GM19025 (cell line): ENCODE data around the gene TMEM41B.
"Not testable (repeated sequence)": the region's sequence is repeated elsewhere in the genome, so short reads cannot be mapped to it uniquely, and the experiment has no call there.

Source experiments
- ATAC-seq: cut with Tn5 transposase; IDR thresholded peaks from one replicate; pipeline ENCODE4 v1.9.1; 2021; ENCODE audit warnings: mild to moderate bottlenecking, low read depth, moderate library complexity; ENCODE audit not compliant: unreplicated experiment

Gene TMEM41B

GRCh38 chr11:9314291-9315077 is at the start of gene TMEM41B:
Gene TMEM41B (minus strand): TSS chr11:9314593. CDS start chr11:9314441, 152 bp downstream.
- peak; percentile 97 for ATAC-seq

- ATAC-seq, result no peak
These were observed 48.0 kb upstream of the TMEM41B start for GRCh38 chr11:9362393-9362863.

- ATAC-seq, result not testable (repeated sequence)
These were observed 46.6 kb upstream of the TMEM41B start for GRCh38 chr11:9360862-9361622.

- no peak for ATAC-seq
These were observed 42.6 kb upstream of the TMEM41B start for GRCh38 chr11:9357041-9357440.

GRCh38 chr11:9351321-9351881 is 37.0 kb upstream of the TMEM41B start:
- ATAC-seq, result no peak

GRCh38 chr11:9347779-9348178 is 33.4 kb upstream of the TMEM41B start:
- not testable (repeated sequence) for ATAC-seq

GRCh38 chr11:9347100-9347499 is 32.7 kb upstream of the TMEM41B start:
- no peak for ATAC-seq

DNA sequence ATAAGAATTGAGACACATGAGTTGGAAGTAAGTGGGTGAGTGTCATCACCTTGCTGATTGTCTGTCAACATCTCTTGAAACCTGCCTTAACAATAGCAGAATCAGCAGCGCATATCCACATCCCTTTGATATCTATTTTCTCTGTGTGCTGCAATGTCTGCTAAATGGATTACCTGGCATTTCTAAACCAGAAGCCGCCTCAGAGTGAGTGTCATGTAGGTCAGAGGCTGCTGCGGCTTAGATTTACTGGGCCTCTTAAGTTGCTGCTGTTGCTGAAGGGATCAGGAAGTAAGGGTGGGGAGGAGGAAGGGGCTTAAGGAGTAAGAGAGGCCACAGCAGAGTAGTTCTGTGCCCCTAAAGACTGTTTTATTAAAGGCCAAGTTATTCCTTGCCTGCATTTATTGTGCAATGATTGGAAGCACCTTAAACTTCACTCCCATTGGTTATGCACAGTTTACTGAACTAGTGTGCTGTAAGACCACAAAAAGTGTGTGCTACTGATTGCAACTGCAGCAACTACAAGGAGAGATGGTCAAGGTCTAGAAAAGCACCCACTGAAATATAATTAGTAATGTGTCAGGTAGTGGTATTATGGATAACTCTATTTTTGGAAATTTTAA is 29.8 kb upstream of the TMEM41B start:
- no peak for ATAC-seq

DNA sequence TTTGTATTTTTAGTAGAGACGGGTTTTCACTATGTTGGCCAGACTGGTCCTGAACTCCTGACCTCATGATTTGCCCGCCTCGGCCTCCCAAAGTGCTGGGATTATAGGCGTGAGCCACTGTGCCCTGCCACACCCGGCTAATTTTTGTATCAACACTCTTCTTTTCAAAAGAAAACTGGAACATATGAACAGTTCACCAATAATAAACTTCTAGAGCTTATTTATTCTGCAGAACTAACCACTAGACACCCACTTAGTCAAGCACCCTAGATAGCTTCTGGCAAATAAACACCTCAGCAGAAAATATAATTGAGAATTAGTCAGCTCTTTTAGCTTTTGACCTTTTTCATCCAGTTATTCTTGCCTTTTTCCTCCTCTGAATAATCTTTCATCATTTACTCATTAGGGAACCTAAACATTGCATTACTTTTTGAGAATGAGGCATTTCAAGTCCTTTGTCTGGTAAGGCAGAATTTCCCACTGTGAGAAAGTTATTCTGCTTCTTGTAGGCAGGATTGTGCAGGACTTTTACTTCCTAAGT is 27.3 kb upstream of the TMEM41B start:
- ATAC-seq, result no peak

GRCh38 chr11:9332655-9333054 is 18.3 kb upstream of the TMEM41B start:
- ATAC-seq, result no peak

GRCh38 chr11:9330387-9331384 is 16.3 kb upstream of the TMEM41B start:
- ATAC-seq, result no peak

DNA sequence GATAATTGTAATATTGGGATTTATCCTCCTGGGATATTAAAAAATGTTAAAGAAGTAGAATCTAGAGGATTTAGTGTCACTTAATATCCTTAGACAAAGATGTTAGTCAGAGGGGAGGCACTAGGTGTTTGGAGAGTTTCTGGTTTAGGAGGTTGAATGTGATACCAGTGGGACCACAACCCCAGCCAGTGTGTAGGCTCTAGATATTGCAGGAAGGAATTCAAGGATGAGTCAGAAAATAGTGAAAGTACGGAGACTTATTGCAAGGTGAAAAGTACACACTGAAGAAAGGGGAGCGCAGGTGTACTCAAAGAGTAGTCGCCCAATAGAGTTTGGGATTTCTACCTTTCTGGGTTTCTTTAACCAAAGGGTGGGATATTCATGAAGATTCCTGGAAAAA is 5.7 kb upstream of the TMEM41B start:
- ATAC-seq, result no peak

DNA sequence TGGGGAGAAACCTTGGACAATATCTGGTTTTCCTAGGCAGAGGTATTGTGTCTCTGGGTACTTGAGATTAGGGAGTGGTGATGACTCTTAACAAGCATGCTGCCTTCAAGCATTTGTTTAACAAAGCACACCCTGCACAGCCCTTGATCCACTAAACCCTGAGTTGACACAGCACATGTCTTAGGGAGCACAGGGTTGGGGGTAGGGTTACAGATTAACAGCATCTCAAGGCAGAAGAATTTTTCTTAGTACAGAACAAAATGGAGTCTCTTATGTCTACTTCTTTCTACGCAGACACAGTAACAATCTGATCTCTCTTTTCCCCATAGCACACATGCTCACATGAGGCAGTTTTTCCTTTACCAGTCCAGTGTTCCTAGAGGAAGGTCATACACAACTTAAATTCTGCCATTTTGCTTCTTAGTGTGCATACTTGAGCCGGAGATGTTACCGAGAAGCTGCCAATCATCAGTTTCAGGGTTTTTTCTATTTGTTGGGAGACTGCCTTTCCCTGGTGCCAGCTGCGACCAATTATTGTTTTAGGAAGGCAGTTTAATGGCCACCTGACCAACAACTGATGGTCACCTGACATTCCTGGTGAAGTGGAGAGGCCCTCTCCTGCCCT is 5.1 kb upstream of the TMEM41B start:
- ATAC-seq, result not testable (repeated sequence)

- ATAC-seq, result not testable (repeated sequence)
These were observed 4.3 kb upstream of the TMEM41B start for GRCh38 chr11:9318442-9319376.

DNA sequence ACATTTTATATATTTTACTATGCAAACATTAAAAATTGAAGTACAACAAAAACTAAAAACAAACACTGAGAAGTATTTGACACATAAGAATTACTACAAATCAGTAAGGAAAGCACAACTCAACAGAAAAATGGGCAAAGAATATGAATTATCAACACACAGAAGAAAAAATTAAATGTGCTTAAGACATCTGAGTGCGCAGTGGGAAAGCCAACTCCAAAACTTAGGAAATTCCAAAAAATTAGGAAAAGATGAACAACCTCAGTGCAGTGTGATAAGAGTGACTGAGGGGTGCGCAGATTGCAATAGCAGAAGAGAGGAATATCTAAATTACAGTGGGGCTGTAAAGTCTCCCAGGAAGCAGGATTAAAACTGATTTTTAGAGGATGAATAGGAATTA is 1.9 kb upstream of the TMEM41B start:
- ATAC-seq, result no peak

GRCh38 chr11:9315078-9315688 is 790 bp upstream of the TMEM41B start:
- no peak for ATAC-seq

DNA sequence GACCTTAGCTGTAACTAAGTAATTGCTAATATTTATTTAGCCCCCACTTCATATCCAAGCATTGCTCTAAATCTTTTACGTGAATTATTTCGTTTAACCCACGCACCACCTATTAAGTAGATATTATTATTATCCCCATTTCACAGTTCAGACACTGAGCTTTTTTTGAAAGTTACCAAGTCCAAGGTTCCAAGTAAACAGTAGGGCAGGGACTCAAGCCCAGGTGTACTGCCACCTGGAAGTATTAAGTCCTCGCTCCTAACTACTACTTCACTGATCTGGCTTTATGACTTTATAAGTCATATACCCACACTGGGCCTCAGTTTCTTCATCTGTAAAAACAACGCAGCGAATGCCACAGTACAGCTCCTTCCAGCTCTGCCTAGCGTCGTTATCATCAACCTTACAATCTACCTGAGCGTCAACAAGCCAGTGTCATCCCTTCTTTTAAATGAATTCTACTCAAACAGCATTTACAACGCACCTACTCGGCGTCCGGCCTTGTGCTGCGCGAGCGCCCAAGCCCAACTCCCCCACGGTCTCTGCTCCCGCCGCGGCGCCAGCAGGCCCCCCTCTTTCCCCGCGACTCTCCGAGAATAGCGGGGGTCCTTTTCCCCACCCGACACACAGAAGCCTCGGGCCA is 624 bp downstream of the TMEM41B start:
- ATAC-seq, result no peak
